Fibroblast of skin of left biceps (primary cell): ENCODE results near the gene NR4A1.

Experiments used
- DNase-seq, 2 experiments: peaks; one replicate each; pipeline ENCODE4 v3.0.0-alpha.2; 2013; ENCODE audit warnings: low read depth in 2 of 2

The NR4A1 gene

DNA sequence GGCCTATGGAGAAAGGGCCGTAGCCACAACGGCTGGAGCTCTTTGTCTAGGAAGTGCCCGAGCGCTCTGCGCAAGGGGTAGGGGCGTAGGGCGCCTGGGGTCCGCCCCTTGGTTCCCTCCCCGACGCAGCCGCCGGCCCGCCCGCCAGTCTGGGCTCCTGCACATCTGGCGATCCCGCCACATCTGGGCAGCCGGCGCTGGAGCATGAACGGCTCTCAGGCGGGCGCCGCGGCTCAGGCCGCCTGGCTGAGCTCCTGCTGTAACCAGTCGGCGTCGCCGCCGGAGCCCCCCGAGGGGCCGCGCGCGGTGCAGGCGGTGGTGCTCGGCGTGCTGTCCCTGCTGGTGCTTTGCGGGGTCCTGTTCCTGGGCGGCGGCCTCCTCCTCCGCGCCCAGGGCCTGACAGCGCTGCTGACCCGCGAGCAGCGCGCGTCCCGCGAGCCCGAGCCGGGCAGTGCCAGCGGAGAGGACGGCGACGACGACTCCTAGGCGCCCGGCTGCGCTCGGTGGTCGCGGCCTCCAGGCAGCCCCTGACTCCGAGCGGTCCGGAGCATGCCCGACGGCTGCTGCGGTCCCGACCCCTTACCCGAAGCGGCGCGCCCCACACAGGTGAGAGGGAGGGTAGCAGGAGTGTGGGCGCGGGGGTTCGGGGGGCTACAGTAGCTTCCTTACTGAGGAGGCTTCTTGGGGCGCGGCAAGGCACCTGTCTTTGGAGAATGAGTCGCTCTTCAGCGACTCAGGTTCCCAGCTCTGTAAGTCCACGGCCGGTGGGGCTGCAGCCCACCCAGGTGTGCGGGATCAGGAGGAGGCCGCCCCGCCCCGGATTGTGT lies 28.5 kb downstream of the NR4A1 start, which contains the start of gene SMIM41:
Gene SMIM41 (plus strand): TSS at position 129 of the 827 bp plus-strand sequence. CDS start 76 bp downstream, at position 205.
- no peak for DNase-seq

GRCh38 chr12:52080403-52081251 lies 29.4 kb downstream of the NR4A1 start:
- DNase-seq, result no peak

DNA sequence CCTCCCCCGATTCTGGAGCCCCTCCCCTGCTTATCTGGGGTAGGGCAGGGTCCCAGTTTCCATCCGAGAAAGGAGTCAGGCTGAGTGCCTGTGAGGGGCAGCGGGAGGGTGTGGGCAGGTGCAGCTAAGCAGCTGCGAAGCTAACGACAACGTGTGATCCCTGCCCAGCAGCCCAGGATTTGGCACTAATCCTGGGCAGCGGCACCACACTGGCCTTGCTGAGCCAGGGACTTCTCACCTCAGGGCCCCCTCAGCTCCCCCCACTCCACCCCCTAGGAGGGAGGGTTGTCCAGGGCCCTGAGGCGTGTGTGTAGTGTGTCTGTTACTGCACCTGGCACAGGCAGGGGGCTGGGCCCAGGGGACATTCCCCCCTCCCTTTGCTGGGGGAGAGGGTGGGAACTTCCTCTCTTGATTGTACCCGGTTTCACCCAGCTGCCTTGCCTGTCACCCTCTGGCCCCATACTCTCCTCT lies 30.1 kb downstream of the NR4A1 start:
- no peak for DNase-seq

- DNase-seq, result no peak
Observed at GRCh38 chr12:52082026-52082668, 30.9 kb downstream of the NR4A1 start.

DNA sequence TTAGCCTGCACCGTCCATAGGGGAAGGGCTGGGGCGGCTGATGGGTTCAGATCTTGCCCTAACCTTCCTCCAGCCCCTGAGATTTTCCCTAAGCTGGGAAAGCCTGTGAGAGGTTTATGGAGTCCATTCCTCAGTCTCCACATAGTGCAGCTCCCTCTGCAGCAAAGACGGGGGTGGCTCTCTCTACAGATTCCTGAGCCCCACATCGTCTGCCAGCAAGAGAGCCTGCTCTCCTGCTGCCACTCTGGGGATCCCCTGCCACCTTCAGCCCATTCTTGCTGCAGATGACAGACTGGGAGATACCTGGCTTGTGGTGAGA lies 31.4 kb downstream of the NR4A1 start:
- no peak for DNase-seq

GRCh38 chr12:52082988-52083637 lies 31.9 kb downstream of the NR4A1 start:
- DNase-seq, result no peak

- DNase-seq, result no peak
Observed at GRCh38 chr12:52083638-52083996, 32.4 kb downstream of the NR4A1 start.

GRCh38 chr12:52084491-52085231 lies 33.4 kb downstream of the NR4A1 start:
- no peak for DNase-seq

- DNase-seq, result no peak
Observed at GRCh38 chr12:52085682-52086180, 34.5 kb downstream of the NR4A1 start.

DNA sequence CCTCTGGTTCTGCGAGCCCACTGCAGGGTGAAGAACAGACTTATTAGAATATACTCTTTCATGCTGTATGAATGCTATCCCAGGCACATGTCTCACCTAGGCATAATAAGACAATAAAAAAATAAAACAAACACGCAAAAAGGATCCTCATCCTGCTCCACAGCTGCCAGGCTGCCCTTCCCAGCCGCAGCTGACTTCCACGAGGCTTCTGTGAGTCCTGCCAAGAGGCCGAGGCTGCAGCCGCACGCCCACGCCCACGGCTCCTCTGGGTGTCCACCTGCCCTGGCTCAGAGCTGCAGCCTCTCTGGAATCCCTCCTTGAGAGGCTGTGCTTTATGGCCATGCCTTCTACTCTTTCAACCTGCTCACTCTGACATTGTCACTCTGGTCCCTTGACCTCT lies 35.1 kb downstream of the NR4A1 start:
- DNase-seq, result no peak

- DNase-seq, result no peak
Observed at GRCh38 chr12:52086944-52087835, 35.9 kb downstream of the NR4A1 start.

- no peak for DNase-seq
Observed at GRCh38 chr12:52087961-52088820, 36.9 kb downstream of the NR4A1 start.

- DNase-seq, result no peak
Observed at GRCh38 chr12:52089491-52089890, 38.2 kb downstream of the NR4A1 start.

DNA sequence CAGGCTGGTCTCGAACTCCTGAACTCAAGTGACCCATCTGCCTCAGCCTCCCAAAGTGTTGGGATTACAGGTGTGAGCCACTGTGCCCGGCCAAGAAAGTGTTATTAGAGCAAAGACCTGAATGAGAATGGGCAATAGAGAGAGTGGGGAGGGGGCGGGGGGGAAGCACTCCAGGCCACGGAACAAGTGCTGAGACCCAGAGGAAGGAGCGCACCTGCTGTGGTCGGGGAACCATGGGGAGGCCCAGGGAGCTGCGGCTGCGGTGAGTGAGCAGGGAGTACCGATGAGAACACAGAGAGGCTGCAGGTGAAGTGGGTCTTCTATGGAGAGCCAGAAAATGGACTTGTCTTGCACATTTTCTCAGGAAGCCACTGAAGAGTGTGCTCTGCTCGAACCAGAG lies 39.0 kb downstream of the NR4A1 start:
- no peak for DNase-seq

GRCh38 chr12:52091061-52091460 lies 39.8 kb downstream of the NR4A1 start:
- no peak for DNase-seq

- DNase-seq, result no peak
Observed at GRCh38 chr12:52091869-52092268, 40.6 kb downstream of the NR4A1 start.

GRCh38 chr12:52093346-52093745 lies 42.1 kb downstream of the NR4A1 start:
- DNase-seq, result no peak

- DNase-seq, result no peak
Observed at GRCh38 chr12:52096332-52097044, 45.2 kb downstream of the NR4A1 start.
